GM12878 (cell line): ENCODE results near the gene NSD2. TPM values are rescaled to one million over a fixed set of nuclear protein-coding genes. Genes with fewer than 3 reads are reported as not detected.
"Not testable (repeated sequence)": the region's sequence is repeated elsewhere in the genome, so short reads cannot be mapped to it uniquely, and the experiment has no call there.

ENCODE experiments used
- ATAC-seq: fragments of 200-7000 bp; cut with Tn5 transposase; 3 replicates; pipeline ENCODE4 v1.9.1; 2020; ENCODE audit warnings: mild to moderate bottlenecking, moderate library complexity
- BruUV-seq: library from RNA; stranded (reverse); fragments of 400-500 nt; replicated peaks from 2 replicates; lab custom pipeline; 2021; lab: Mats Ljungman, UMichigan
- CTCF ChIA-PET: fragments of 300-600 bp; sonication (Branson Sonifier 250); formaldehyde crosslinking; extraction: SDS; loops from one replicate; lab custom pipeline; 2021; ENCODE audit warnings: inconsistent platforms; lab: Yijun Ruan, JAX
- POLR2A ChIA-PET: fragments of 350-600 bp; formaldehyde crosslinking; extraction: SDS; loops from one replicate; lab custom pipeline; 2021; ENCODE audit warnings: inconsistent platforms; lab: Charles Lee
- RAD21 ChIA-PET: fragments of 300-600 bp; sonication (Branson Sonifier 250); formaldehyde crosslinking; loops from one replicate; lab custom pipeline; 2023; ENCODE audit warnings: antibody characterized with exemption; ENCODE audit not compliant: unreplicated experiment; lab: Charles Lee
- SMC1A ChIA-PET: fragments of 300-600 bp; sonication (Branson Sonifier 250); formaldehyde crosslinking; loops from one replicate; lab custom pipeline; 2023; ENCODE audit not compliant: unreplicated experiment, uncharacterized antibody; lab: Charles Lee
- DNase-seq: peaks from one replicate; pipeline ENCODE4 v3.0.0-alpha.2; 2011; ENCODE audit warnings: low read depth, low spot score
- FAIRE-seq: peaks from 3 replicates; lab custom pipeline; 2011; peaks lifted over from hg19 to GRCh38; lab: Jason Lieb, UNC
- H2AFZ ChIP-seq: 2 replicates; pipeline ENCODE4 v1.6.0; 2011; ENCODE audit warnings: low read depth, low read length, control low read depth; ENCODE audit not compliant: control insufficient read depth
- H3K27ac ChIP-seq: 2 replicates; pipeline ENCODE4 v1.5.1; 2011; ENCODE audit warnings: control low read depth; ENCODE audit not compliant: control insufficient read depth, insufficient read depth
- H3K27me3 ChIP-seq, 2 experiments: replicated peaks in 1 of 2; 2 replicates each; pipeline versions ENCODE4 v1.6.0 to v1.6.1; 2011; ENCODE audit warnings: low read length in 1 of 2; ENCODE audit not compliant: control insufficient read depth in 2 of 2, insufficient read depth in 2 of 2
- H3K36me3 ChIP-seq, 2 experiments: 2 replicates each; pipeline ENCODE4 v1.5.1; 2011; ENCODE audit warnings: low read length in 1 of 2; ENCODE audit not compliant: control insufficient read depth in 2 of 2, insufficient read depth in 2 of 2
- H3K4me1 ChIP-seq: 2 replicates; pipeline ENCODE4 v1.6.1; 2011; ENCODE audit warnings: mild to moderate bottlenecking, low read length, moderate library complexity, mixed read lengths; ENCODE audit not compliant: control insufficient read depth, insufficient read depth
- H3K4me2 ChIP-seq: 2 replicates; pipeline ENCODE4 v1.6.0; 2011; ENCODE audit warnings: control low read depth; ENCODE audit not compliant: control insufficient read depth, insufficient read depth
- H3K4me3 ChIP-seq: fragments of 200-600 bp; sonication (generic); 2 replicates; pipeline ENCODE4 v1.5.1; 2016
- H3K79me2 ChIP-seq: 2 replicates; pipeline ENCODE4 v1.6.0; 2011; ENCODE audit warnings: low read length; ENCODE audit not compliant: control insufficient read depth, insufficient read depth
- H3K9ac ChIP-seq: 2 replicates; pipeline ENCODE4 v1.8.0; 2011; ENCODE audit warnings: low read length, control low read depth, mixed read lengths; ENCODE audit not compliant: control insufficient read depth, insufficient read depth
- H3K9me3 ChIP-seq: replicated peaks from 3 replicates; pipeline ENCODE4 v1.5.1; 2011; ENCODE audit warnings: mild to moderate bottlenecking, low read length; ENCODE audit not compliant: control insufficient read depth, insufficient read depth
- H4K20me1 ChIP-seq: 2 replicates; pipeline ENCODE4 v1.6.0; 2011; ENCODE audit not compliant: control insufficient read depth, insufficient read depth
- DPF2 ChIP-seq: fragments of 450-650 bp; IDR thresholded peaks from 2 replicates; pipeline ENCODE4 v1.6.1; 2017; ENCODE audit warnings: mild to moderate bottlenecking
- JUNB ChIP-seq: IDR thresholded peaks from 2 replicates; pipeline ENCODE4 v1.6.1; 2016; ENCODE audit warnings: antibody characterized with exemption, mild to moderate bottlenecking
- MEF2B ChIP-seq: fragments of 450-650 bp; IDR thresholded peaks from 2 replicates; pipeline ENCODE4 v1.6.1; 2018; ENCODE audit warnings: mild to moderate bottlenecking, moderate library complexity; ENCODE audit not compliant: partially characterized antibody, poor library complexity, severe bottlenecking
- TAF1 ChIP-seq: IDR thresholded peaks from 2 replicates; pipeline ENCODE4 v1.6.1; 2011; ENCODE audit warnings: mild to moderate bottlenecking, low read depth, low read length, borderline replicate concordance
- WGBS: methylation state at CpG from one replicate; pipeline ENCODE4 v1.1.6; 2016; ENCODE audit warnings: low lambda C conversion rate; ENCODE audit not compliant: insufficient replicate concordance, insufficient coverage; ENCODE audit errors: missing lambda C conversion rate; 5-methylcytosine and 5-hydroxymethylcytosine counted together
- in situ Hi-C: fragments of 300-500 bp; cut with MboI; formaldehyde crosslinking; loops from 9 replicates; pipeline ENCODE4 v1.14.3; 2018; ENCODE audit warnings: mixed read lengths
- intact Hi-C: fragments of 100-400 bp; cut with micrococcal nuclease; formaldehyde crosslinking; loops from one replicate; pipeline ENCODE4 v1.14.2; 2022; ENCODE audit not compliant: unreplicated experiment
- polyA plus RNA-seq, 11 experiments: library from polyadenylated mRNA; depleted of rRNA in 4 of 11; unstranded in 6 of 11; stranded (reverse) in 5 of 11; fragments of >200 nt; fragmentation: Nextera tagmentation in 4 of 11; fragmentation: Illumina TruSeq in 1 of 11; extraction: Ambion mirVana in 4 of 11; extraction: Trizol in 1 of 11; gene quantifications; 1 replicate in 1 of 11; 2 replicates in 10 of 11; pipeline versions ENCODE4 v1.2.1 to v1.2.3, GENCODE V29; 2011 to 2016; ENCODE audit warnings: inconsistent platforms in 2 of 11, missing spikeins in 2 of 11, low read depth in 1 of 11
- total RNA-seq, 4 experiments: library from RNA; depleted of rRNA in 3 of 4; stranded (reverse); fragments of >200 nt in 3 of 4; fragmentation: Illumina TruSeq in 1 of 4; extraction: Trizol in 1 of 4; gene quantifications; 2 replicates each; pipeline versions ENCODE4 v1.2.1 to v1.2.3, GENCODE V29; 2013 to 2021
- TF ChIP-seq, protein P1 (sequence below): fragments of 450-650 bp; IDR thresholded peaks from 2 replicates; pipeline ENCODE4 v1.6.1; 2018; ENCODE audit warnings: borderline replicate concordance, mild to moderate bottlenecking; ENCODE audit not compliant: partially characterized antibody
- TF ChIP-seq, protein P2 (sequence below): fragments of 150-350 bp; IDR thresholded peaks from 2 replicates; pipeline ENCODE4 v1.6.1; 2014; ENCODE audit warnings: mild to moderate bottlenecking, low read depth, low read length

NSD2 gene
- total and polyA plus RNA-seq, 10 of the 15 experiments (the other 5 are each of a cell fraction or from before 2014, with no cell fraction given) = 8.6 to 139 (median 67.2) TPM

DNA sequence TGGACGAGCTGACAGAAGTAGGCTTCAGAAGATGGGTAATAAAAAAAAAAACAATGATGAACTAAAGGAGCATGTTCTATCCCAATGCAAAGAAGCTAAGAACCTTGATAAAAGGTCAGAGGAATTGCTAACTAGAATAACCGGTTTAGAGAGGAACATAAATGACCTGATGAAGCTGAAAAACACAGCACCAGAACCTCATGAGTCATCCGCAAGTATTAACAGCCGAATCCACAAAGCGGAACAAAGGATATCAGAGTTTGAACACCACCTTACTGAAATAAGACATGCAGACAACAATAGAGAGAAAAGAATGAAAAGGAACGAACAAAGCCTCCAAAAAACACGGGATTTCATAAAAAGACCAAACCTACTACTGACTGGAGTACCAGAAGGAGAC, 127.1 kb downstream of the NSD2 start:
- Histone ChIP-seq H4K20me1 (no peaks in the 10 kb centered on the region), H3K4me3 (no peak overlapping the region), H2AFZ (no peak overlapping the region), H3K36me3 (no peaks in the 10 kb centered on the region; a peak in 1 of 4 replicates), H3K79me2 (peaks cover 27% of the 10 kb centered on the region), H3K4me2 (no peak overlapping the region), H3K4me1 (no peaks in the 10 kb centered on the region), H3K27ac (no peak overlapping the region), H3K9me3 (peaks cover 7% of the 10 kb centered on the region), H3K9ac (no peak overlapping the region), H3K27me3 (no peaks in the 10 kb centered on the region)
- RAD21 ChIA-PET = no interaction called here
- BruUV-seq = no TSS peak
- intact Hi-C loops = no loop called here
- FAIRE-seq = peak; percentile 52
- no peak for ATAC-seq
- in situ Hi-C loops = no loop called here
- no peak for DNase-seq
- SMC1A ChIA-PET = no interaction called here
- CTCF ChIA-PET = interaction anchor here (1.8 kb wide), 1 partner anchor 369 kb away, joined by 3 read pairs; no protein-coding TSS in a partner anchor
- TF ChIP-seq, protein P1, sequence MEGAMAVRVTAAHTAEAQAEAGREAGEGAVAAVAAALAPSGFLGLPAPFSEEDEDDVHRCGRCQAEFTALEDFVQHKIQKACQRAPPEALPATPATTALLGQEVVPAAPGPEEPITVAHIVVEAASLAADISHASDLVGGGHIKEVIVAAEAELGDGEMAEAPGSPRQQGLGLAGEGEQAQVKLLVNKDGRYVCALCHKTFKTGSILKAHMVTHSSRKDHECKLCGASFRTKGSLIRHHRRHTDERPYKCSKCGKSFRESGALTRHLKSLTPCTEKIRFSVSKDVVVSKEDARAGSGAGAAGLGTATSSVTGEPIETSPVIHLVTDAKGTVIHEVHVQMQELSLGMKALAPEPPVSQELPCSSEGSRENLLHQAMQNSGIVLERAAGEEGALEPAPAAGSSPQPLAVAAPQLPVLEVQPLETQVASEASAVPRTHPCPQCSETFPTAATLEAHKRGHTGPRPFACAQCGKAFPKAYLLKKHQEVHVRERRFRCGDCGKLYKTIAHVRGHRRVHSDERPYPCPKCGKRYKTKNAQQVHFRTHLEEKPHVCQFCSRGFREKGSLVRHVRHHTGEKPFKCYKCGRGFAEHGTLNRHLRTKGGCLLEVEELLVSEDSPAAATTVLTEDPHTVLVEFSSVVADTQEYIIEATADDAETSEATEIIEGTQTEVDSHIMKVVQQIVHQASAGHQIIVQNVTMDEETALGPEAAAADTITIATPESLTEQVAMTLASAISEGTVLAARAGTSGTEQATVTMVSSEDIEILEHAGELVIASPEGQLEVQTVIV = no peak
- TF ChIP-seq DPF2 (no peak), JUNB (no peak), TAF1 (no peak), MEF2B (no peak)
- TF ChIP-seq, protein P2, sequence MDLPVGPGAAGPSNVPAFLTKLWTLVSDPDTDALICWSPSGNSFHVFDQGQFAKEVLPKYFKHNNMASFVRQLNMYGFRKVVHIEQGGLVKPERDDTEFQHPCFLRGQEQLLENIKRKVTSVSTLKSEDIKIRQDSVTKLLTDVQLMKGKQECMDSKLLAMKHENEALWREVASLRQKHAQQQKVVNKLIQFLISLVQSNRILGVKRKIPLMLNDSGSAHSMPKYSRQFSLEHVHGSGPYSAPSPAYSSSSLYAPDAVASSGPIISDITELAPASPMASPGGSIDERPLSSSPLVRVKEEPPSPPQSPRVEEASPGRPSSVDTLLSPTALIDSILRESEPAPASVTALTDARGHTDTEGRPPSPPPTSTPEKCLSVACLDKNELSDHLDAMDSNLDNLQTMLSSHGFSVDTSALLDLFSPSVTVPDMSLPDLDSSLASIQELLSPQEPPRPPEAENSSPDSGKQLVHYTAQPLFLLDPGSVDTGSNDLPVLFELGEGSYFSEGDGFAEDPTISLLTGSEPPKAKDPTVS = no peak
- WGBS = 96% methylated on average over 7 of the region's 7 CpGs
- POLR2A ChIA-PET = no interaction called here

DNA sequence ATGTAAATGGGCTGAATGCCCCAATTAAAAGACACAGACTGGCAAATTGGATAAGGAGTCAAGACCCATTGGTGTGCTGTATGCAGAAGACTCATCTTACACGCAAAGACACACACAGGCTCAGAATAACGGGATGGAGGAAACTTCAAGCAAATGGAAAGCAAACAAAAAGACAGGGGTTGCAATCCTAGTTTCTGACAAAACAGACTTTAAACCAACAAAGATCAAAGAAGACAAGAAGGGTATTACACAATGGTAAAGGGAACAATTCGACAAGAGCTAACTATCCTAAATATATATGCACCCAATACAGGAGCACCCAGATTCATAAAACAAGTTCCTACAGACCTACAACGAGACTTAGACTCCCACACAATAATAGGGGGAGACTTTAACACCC, 128.1 kb downstream of the NSD2 start:
- DNase-seq, FAIRE-seq, H3K4me1 ChIP-seq, ATAC-seq, POLR2A ChIA-PET, RAD21 ChIA-PET, H3K4me2 ChIP-seq, H2AFZ ChIP-seq, in situ Hi-C loops, H4K20me1 ChIP-seq, BruUV-seq, H3K4me3 ChIP-seq, CTCF ChIA-PET, H3K36me3 ChIP-seq, SMC1A ChIA-PET, H3K9ac ChIP-seq, H3K27ac ChIP-seq, H3K9me3 ChIP-seq, intact Hi-C loops, H3K27me3 ChIP-seq: not testable (repeated sequence)
- H3K79me2 ChIP-seq = peaks cover 27% of the 10 kb centered on the region
- WGBS = 84% methylated on average over 4 of the region's 4 CpGs

DNA sequence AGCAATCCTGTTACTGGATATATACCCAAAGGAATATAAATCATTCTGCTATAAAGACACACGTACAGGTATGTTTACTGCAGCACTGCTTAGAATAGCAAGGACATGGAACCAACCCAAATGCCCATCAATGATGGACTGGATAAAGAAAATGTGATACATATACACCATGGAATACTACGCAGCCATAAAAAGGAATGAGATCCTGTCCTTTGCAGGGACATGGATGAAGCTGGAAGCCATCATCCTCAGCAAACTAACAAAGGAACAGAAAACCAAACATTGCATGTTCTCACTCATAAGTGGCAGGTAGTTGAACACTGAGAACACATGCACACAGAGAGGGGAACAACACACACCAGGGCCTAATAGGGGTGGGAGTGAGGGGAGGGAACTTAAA, 132.2 kb downstream of the NSD2 start:
- H3K9ac ChIP-seq, FAIRE-seq, in situ Hi-C loops, H3K4me3 ChIP-seq, H3K36me3 ChIP-seq, SMC1A ChIA-PET, DNase-seq, H3K4me1 ChIP-seq, H3K27ac ChIP-seq, RAD21 ChIA-PET, ATAC-seq, H2AFZ ChIP-seq, H4K20me1 ChIP-seq, H3K27me3 ChIP-seq, BruUV-seq, H3K9me3 ChIP-seq, POLR2A ChIA-PET, H3K4me2 ChIP-seq, CTCF ChIA-PET: not testable (repeated sequence)
- 93% methylated on average over 2 of the region's 2 CpGs for WGBS
- H3K79me2 ChIP-seq = peaks cover 41% of the 10 kb centered on the region
- intact Hi-C loops = loop anchor here (10.0 kb wide), 1 partner anchor 181 kb away; no protein-coding TSS in a partner anchor
